Neural progenitor cell (in vitro differentiated cells): ENCODE results near the gene SCN1B. TPM values are rescaled to one million over a fixed set of nuclear protein-coding genes. Genes with fewer than 3 reads are reported as not detected.

Source experiments
- DNase-seq: peaks from one replicate; pipeline ENCODE4 v3.0.0-alpha.2; 2016; ENCODE audit warnings: low spot score
- H2AFZ ChIP-seq: fragments of 200-600 bp; sonication (generic); replicated peaks from 2 replicates; pipeline ENCODE4 v1.6.1; 2016; ENCODE audit warnings: antibody characterized with exemption
- H3F3A ChIP-seq: fragments of 200-600 bp; sonication (generic); 2 replicates; pipeline ENCODE4 v1.6.1; 2016; ENCODE audit warnings: antibody characterized with exemption, low read depth
- H3K27ac ChIP-seq: fragments of 200-600 bp; sonication (generic); 2 replicates; pipeline ENCODE4 v1.5.1; 2016; ENCODE audit warnings: mild to moderate bottlenecking
- H3K27me3 ChIP-seq: fragments of 200-600 bp; sonication (generic); 2 replicates; pipeline ENCODE4 v1.6.1; 2016; ENCODE audit warnings: mild to moderate bottlenecking, moderate library complexity
- H3K36me3 ChIP-seq: fragments of 200-600 bp; sonication (generic); 2 replicates; pipeline ENCODE4 v1.5.1; 2016
- H3K4me1 ChIP-seq: fragments of 200-600 bp; sonication (generic); 2 replicates; pipeline ENCODE4 v1.6.1; 2016; ENCODE audit warnings: mixed run types
- H3K4me2 ChIP-seq: fragments of 200-600 bp; sonication (generic); 2 replicates; pipeline ENCODE4 v1.6.1; 2016
- H3K4me3 ChIP-seq: fragments of 200-600 bp; sonication (generic); 2 replicates; pipeline ENCODE4 v1.5.1; 2016
- H3K79me2 ChIP-seq: fragments of 200-600 bp; sonication (generic); 2 replicates; pipeline ENCODE4 v1.6.1; 2016; ENCODE audit warnings: low read depth
- H3K9ac ChIP-seq: fragments of 200-600 bp; sonication (generic); 2 replicates; pipeline ENCODE4 v1.6.1; 2016
- H3K9me3 ChIP-seq: fragments of 200-600 bp; sonication (generic); 2 replicates; pipeline ENCODE4 v1.5.1; 2016; ENCODE audit warnings: low read depth
- H4K20me1 ChIP-seq: fragments of 200-600 bp; sonication (generic); 2 replicates; pipeline ENCODE4 v1.6.1; 2016; ENCODE audit warnings: low read depth
- H3K27ac Mint-ChIP-seq: 3 replicates; pipeline ENCODE4 v1.8.0; 2021; ENCODE audit warnings: mixed read lengths
- H3K27me3 Mint-ChIP-seq: 2 replicates; pipeline ENCODE4 v1.8.0; 2022; ENCODE audit warnings: low read depth, mild to moderate bottlenecking, inconsistent platforms, moderate library complexity, mixed read lengths; ENCODE audit not compliant: insufficient read depth
- H3K36me3 Mint-ChIP-seq: 3 replicates; pipeline ENCODE4 v1.8.0; 2021; ENCODE audit warnings: mixed read lengths
- H3K4me1 Mint-ChIP-seq: 3 replicates; pipeline ENCODE4 v1.8.0; 2021; ENCODE audit warnings: mixed read lengths
- H3K4me3 Mint-ChIP-seq: 3 replicates; pipeline ENCODE4 v1.8.0; 2021; ENCODE audit warnings: mild to moderate bottlenecking, moderate library complexity, mixed read lengths
- H3K9me3 Mint-ChIP-seq: 3 replicates; pipeline ENCODE4 v1.8.0; 2020; ENCODE audit warnings: mixed read lengths
- CTCF ChIP-seq: fragments of 200-600 bp; sonication (generic); IDR thresholded peaks from 2 replicates; pipeline ENCODE4 v1.5.1; 2017; ENCODE audit warnings: antibody characterized with exemption, mild to moderate bottlenecking
- EZH2 ChIP-seq: fragments of 200-600 bp; sonication (generic); IDR thresholded peaks from 2 replicates; pipeline ENCODE4 v1.6.1; 2017; ENCODE audit warnings: antibody characterized with exemption, mild to moderate bottlenecking, moderate library complexity
- total RNA-seq: library from RNA; depleted of rRNA; stranded (reverse); fragments of >200 nt; gene quantifications from 2 replicates; pipeline ENCODE4 v1.2.3, GENCODE V29; 2015; ENCODE audit warnings: low replicate concordance

SCN1B gene
- total RNA-seq, 1 donor from 2014 or later = 2.2 TPM

DNA sequence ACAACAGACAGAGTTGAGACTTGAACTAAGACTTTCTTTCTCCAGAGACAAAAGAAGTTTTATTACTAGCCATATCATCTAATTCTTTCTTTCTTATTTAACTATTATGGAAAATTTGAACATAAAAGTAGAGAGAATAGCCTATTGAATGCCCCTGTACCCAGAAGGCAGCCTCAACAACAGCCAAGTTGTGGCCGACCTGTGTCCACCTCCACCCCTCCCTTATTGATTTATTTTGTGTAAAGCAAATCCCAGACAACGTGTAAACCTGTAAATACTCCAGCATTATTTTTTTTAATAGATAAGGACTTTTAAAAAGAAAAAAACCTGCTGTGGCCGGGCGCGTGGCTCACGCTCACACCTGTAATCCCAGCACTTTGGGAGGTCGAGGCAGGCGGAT is 59.3 kb downstream of the SCN1B start:
- H2AFZ ChIP-seq = no peak overlapping the region
- Mint-ChIP-seq H3K4me1 (no peaks in the 10 kb centered on the region), H3K27me3 (peaks cover 8% of the 10 kb centered on the region), H3K9me3 (no peaks in the 10 kb centered on the region), H3K36me3 (no peaks in the 10 kb centered on the region), H3K4me3 (no peak overlapping the region), H3K27ac (no peak overlapping the region)
- no peak for TF ChIP-seq CTCF
- no peak for TF ChIP-seq EZH2
- no peak overlapping the region for H3K27ac ChIP-seq
- H3K9me3 ChIP-seq = no peaks in the 10 kb centered on the region
- H3K4me2 ChIP-seq = no peak overlapping the region
- no peak overlapping the region for H3K9ac ChIP-seq
- H3K36me3 ChIP-seq = no peaks in the 10 kb centered on the region
- H3K27me3 ChIP-seq = peaks cover 8% of the 10 kb centered on the region
- no peaks in the 10 kb centered on the region for H4K20me1 ChIP-seq
- DNase-seq = no peak
- H3K4me3 ChIP-seq = no peak overlapping the region
- H3F3A ChIP-seq = no peaks in the 10 kb centered on the region
- H3K79me2 ChIP-seq = no peaks in the 10 kb centered on the region
- no peaks in the 10 kb centered on the region for H3K4me1 ChIP-seq

Other genes with a start within 250 kb of the SCN1B start
- 7.6 and 10.3 TPM in 2 replicates for gene ZNF30, start 103.6 kb upstream of the SCN1B start, total RNA-seq
- 7.0 and 8.7 TPM in 2 replicates for gene ZNF792, start 66.2 kb upstream of the SCN1B start, total RNA-seq
- gene GRAMD1A, start 30.1 kb upstream of the SCN1B start, total RNA-seq = 27.2 and 51.0 TPM in 2 replicates
- 0.30 and 2.2 TPM in 2 replicates for gene HPN, start 11.3 kb downstream of the SCN1B start, total RNA-seq
- not detected in 2 replicates for gene FXYD3, start 85.4 kb downstream of the SCN1B start, total RNA-seq
- 0.81 TPM in 1 of 2 replicates, not detected in the other for gene LGI4, start 104.6 kb downstream of the SCN1B start, total RNA-seq
- gene FXYD1, start 108.4 kb downstream of the SCN1B start, total RNA-seq = 0.46 TPM in 1 of 2 replicates, not detected in the other
- 0.13 and 0.56 TPM in 2 replicates for gene FXYD7, start 112.8 kb downstream of the SCN1B start, total RNA-seq
- 7.8 and 11.6 TPM in 2 replicates for gene FXYD5, start 124.3 kb downstream of the SCN1B start, total RNA-seq
- 0.19 TPM in 1 of 2 replicates, not detected in the other for gene FAM187B, start 198.3 kb downstream of the SCN1B start, total RNA-seq
- 27.1 and 78.4 TPM in 2 replicates for gene LSR, start 218.5 kb downstream of the SCN1B start, total RNA-seq
- gene USF2, start 238.5 kb downstream of the SCN1B start, total RNA-seq = 46.8 and 88.7 TPM in 2 replicates